HG03066 (cell line): ENCODE data around the gene CTBS.
"Not testable (repeated sequence)": the region's sequence is repeated elsewhere in the genome, so short reads cannot be mapped to it uniquely, and the experiment has no call there.

Source experiments
- ATAC-seq: cut with Tn5 transposase; IDR thresholded peaks from one replicate; pipeline ENCODE4 v1.9.1; 2021; ENCODE audit warnings: low read depth; ENCODE audit not compliant: unreplicated experiment

Gene CTBS

DNA sequence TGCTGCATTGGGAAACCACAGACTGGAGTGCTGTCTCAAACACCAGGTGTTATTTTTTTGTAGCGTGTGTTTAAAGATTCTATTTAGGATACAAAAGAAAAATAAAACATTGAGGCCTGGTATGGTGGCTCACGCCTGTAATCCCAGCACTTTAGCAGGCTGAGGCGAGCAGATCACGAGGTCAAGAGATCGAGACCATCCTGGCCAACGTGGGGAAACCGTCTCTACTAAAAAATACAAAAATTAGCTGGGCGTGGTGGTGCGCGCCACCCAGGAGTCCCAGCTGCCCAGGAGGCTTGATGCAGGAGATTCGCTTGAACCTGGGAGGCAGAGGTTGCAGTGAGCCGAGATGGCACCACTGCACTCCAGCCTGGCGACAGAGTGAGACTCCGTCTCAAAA lies 66.4 kb downstream of the CTBS start:
- ATAC-seq: not testable (repeated sequence)

DNA sequence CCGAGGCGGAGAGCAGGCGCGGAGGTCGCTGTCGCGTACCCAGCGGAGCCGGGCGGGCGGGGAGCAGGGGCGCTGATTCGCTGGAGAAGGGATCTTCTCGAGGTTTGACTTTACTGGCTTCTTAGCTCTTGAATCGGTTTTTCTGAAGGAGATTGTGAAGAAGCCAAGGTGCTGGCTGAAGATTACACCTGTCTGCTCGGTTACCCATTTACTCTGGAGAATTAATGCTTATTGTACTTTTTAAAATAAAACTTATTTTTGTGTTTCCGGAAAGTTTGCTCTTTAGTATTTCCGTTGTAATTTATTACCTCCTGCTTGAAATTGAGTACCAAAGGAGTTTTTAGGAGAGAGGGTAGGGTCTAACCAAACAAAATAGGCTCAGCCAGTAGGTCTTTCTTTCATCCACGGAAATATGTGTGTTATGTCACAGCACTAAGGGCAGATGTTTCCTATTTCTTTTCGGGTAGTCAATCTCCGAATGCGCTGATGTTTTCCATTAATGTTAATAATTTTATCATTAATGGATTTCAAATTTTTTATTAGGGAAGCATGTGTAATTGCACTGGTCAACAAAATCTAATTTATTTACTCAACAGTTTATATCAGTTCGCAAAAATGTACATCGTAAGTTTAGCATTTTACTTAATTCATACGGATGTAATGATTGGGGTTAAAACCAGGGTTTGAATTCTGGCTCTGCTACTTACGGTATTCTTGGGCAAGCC lies 67.3 kb downstream of the CTBS start:
- ATAC-seq: no peak

DNA sequence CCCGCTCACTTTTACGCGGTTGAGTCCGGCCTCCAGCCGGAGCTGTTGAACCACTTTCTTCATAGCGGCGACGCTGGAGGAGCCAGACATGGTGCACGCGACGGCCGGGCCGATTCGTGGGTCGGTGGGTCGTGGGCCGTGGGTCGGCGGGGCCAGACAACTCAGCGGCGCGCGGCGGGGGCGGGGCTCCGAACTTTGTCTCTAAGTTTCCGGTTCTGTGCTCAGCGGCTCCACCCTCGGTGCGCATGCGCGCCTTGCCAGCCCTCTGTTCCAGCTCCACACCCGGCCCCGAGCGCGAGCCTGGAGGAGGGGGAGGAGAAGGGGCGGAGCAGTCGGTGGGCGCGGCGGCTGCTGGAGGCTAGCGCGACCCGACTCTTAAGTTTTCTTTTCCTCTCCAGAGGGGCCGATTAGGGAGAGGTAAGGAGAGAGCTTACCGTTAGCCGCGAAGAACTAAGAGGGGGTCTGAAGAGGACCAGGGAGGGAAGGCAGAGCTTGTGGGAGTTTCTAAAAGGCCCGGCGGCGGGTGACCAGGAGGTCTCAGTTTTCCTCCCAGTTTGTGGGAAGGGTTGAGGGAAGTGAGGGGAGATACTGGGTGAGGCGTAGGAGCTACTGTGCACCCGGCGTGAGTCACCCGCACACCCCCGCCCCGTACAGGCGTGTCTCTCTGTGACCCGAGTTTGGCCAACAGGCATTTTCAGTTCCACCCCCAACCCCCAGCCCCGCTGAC lies 68.1 kb downstream of the CTBS start, which contains the start of the genes GNG5 and SPATA1:
TSS of gene GNG5 (minus strand) at position 580 of the 727 bp plus-strand sequence. CDS start at position 90, 490 bp downstream.
TSS of gene SPATA1 (plus strand) at position 385 of the 727 bp plus-strand sequence. CDS start 9,974 bp downstream, outside the sequence.
- ATAC-seq: peak; percentile 83

DNA sequence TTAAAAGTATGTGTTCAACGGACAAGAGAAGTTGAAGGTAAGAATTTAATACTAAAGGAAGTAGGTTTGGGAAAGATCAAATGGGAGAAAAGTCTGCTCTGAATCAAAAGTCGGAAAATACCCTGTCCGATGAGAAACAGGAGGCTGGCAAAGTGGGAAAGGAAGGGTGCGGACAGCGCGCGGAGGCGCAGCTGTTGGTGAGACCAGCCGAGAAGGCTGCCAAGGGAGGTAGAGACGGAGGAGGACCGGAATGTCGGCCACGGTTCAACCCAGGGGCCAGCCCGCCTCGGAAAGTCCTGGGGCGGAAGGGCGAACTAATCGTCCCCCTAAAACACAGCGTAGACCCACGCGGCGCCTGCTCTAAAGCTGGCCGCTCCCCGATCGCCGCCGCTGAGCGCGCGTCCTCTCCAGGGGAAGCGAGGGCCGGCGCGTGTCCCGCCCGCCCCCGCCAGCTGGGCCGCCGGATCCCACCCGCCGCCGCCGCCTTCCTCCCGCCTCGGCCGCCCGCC lies 68.7 kb downstream of the CTBS start:
- peak; percentile 39 for ATAC-seq

DNA sequence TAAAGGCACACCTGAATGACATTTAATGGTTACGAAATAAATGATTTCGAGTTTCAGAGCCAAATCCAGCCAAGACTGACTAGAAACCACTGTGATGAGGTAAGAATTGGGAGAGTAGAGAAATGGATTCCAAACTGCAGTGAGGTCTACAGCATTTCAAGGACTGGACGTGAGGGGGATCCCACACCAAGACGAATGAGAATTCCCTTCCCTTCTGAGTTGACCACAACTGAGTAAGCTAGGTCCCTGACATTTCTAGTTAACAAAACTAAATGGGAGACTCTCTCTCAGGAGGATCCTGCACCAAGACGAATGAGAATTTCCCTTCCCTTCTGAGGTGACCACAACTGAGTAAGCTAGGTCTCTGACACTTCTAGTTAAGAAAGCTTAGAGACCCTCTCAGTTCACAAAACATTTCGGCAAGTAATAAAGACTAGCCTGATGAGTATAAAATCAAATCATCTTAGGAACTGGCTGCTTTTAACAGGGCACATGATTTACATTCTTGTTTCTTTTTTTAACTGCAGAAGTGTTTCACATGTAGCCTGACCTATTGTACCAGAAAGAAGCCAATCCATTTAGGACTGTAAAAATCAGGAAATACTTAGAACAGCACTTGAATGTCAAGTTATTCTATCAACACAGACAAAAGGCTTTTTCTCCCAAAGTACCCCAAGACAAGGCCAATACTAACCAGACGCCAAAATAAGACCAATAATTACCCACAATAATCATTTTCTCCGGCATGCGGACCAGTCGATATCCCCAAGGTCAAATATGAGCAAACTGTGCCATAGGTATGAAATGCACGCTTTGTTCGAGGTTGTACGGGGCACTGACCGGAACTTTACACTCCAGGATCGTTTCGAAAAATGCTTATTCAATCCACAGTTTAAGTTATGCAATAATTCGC lies 69.4 kb downstream of the CTBS start:
- ATAC-seq: no peak

DNA sequence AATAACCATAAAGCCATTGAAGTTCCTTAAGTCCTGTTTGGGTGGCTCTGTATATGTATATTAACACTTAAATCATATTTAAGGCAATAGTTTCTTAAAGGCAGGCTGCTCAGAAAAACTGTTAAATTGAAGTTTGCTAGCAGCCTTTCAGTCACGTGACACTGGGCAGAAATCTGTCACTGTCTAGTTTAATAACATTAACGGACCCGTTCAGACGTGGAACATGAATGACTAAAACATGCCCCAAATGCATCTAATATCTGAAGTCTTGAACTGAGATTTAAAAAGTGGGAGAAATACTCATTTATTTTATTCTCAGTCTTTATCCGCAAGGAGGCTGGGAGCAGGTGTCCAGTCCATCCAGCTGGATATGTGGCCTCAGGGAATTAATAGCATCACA lies 71.3 kb downstream of the CTBS start:
- ATAC-seq: no peak
